Endothelial cell of umbilical vein (primary cell): ENCODE data around the gene PHPT1. TPM values are rescaled to one million over a fixed set of nuclear protein-coding genes. Genes with fewer than 3 reads are reported as not detected.

ENCODE experiments used
- BruUV-seq: library from RNA; stranded (reverse); fragments of 400-500 nt; replicated peaks from 2 replicates; lab custom pipeline; 2021; lab: Mats Ljungman, UMichigan
- CTCF ChIA-PET: fragments of 300-600, 350-600 bp; sonication (Branson Sonifier 250); formaldehyde crosslinking; loops from one replicate; lab custom pipeline; 2021; ENCODE audit warnings: antibody characterized with exemption, inconsistent platforms; lab: Charles Lee
- POLR2A ChIA-PET: fragments of 300-600, 350-600 bp; sonication (Branson Sonifier 250); formaldehyde crosslinking; loops from one replicate; lab custom pipeline; 2021; ENCODE audit warnings: antibody characterized with exemption, inconsistent platforms; lab: Charles Lee
- DNase-seq: peaks from one replicate; pipeline ENCODE4 v3.0.0-alpha.2; 2011; ENCODE audit warnings: low read depth, low spot score
- FAIRE-seq: peaks from 2 replicates; lab custom pipeline; 2011; peaks lifted over from hg19 to GRCh38; lab: Jason Lieb, UNC
- H2AFZ ChIP-seq: 2 replicates; pipeline ENCODE4 v1.6.0; 2012; ENCODE audit warnings: low read depth, low read length, control low read depth, inconsistent platforms
- H3K27ac ChIP-seq: 2 replicates; pipeline ENCODE4 v1.5.1; 2011; ENCODE audit warnings: low read depth, mild to moderate bottlenecking, control low read depth, low read length, moderate library complexity; ENCODE audit not compliant: insufficient read depth
- H3K27me3 ChIP-seq, 2 experiments: 2 replicates each; pipeline versions ENCODE4 v1.6.0 to v1.6.1; 2011; ENCODE audit warnings: low read length in 2 of 2, mixed read lengths in 1 of 2; ENCODE audit not compliant: control insufficient read depth in 2 of 2, insufficient read depth in 2 of 2
- H3K36me3 ChIP-seq, 2 experiments: 2 replicates in 1 of 2; 3 replicates in 1 of 2; pipeline ENCODE4 v1.5.1; 2011; ENCODE audit warnings: low read length in 2 of 2, mild to moderate bottlenecking in 1 of 2, moderate library complexity in 1 of 2; ENCODE audit not compliant: control insufficient read depth in 2 of 2, insufficient read depth in 2 of 2; ENCODE audit errors: extremely low read depth in 1 of 2
- H3K4me1 ChIP-seq: 3 replicates; pipeline ENCODE4 v1.5.1; 2011; ENCODE audit warnings: mild to moderate bottlenecking, low read length; ENCODE audit not compliant: control insufficient read depth, insufficient read depth; ENCODE audit errors: extremely low read depth
- H3K4me2 ChIP-seq: 2 replicates; pipeline ENCODE4 v1.6.1; 2011; ENCODE audit warnings: low read length, control low read depth, mixed read lengths; ENCODE audit not compliant: insufficient read depth
- H3K4me3 ChIP-seq, 3 experiments: fragments of 200-600 bp in 1 of 3; sonication (generic), shearing (Covaris generic) in 1 of 3; replicated peaks in 1 of 3; 2 replicates each; pipeline ENCODE4 v1.5.1; 2011 to 2016; ENCODE audit warnings: control low read depth in 3 of 3, low read length in 3 of 3, mild to moderate bottlenecking in 2 of 3, inconsistent platforms in 1 of 3, low read depth in 1 of 3, moderate library complexity in 1 of 3; ENCODE audit not compliant: insufficient read depth in 1 of 3
- H3K79me2 ChIP-seq: 2 replicates; pipeline ENCODE4 v1.6.0; 2012; ENCODE audit warnings: low read length, inconsistent platforms; ENCODE audit not compliant: control insufficient read depth, insufficient read depth
- H3K9ac ChIP-seq: replicated peaks from 2 replicates; pipeline ENCODE3; 2011; ENCODE audit warnings: low read length, control low read depth; ENCODE audit not compliant: insufficient read depth; ENCODE audit errors: extremely low read depth
- H3K9me1 ChIP-seq: replicated peaks from 3 replicates; pipeline ENCODE4 v1.6.0; 2011; ENCODE audit warnings: mild to moderate bottlenecking, low read length; ENCODE audit not compliant: control insufficient read depth, insufficient read depth; ENCODE audit errors: extremely low read depth
- H3K9me3 ChIP-seq: replicated peaks from 2 replicates; pipeline ENCODE4 v1.5.1; 2012; ENCODE audit warnings: low read length, inconsistent platforms; ENCODE audit not compliant: control insufficient read depth, insufficient read depth
- H4K20me1 ChIP-seq: replicated peaks from 2 replicates; pipeline ENCODE3; 2011; ENCODE audit warnings: mild to moderate bottlenecking, low read length; ENCODE audit not compliant: control insufficient read depth, insufficient read depth; ENCODE audit errors: extremely low read depth
- EZH2 ChIP-seq: IDR thresholded peaks from 2 replicates; pipeline ENCODE4 v1.6.1; 2012; ENCODE audit warnings: borderline replicate concordance, low read depth, mild to moderate bottlenecking, moderate library complexity, low read length, inconsistent platforms; ENCODE audit not compliant: severe bottlenecking
- FOS ChIP-seq: IDR thresholded peaks from 2 replicates; pipeline ENCODE4 v1.6.1; 2011; ENCODE audit warnings: mild to moderate bottlenecking, low read length, moderate library complexity, borderline replicate concordance; ENCODE audit not compliant: insufficient read depth
- GATA2 ChIP-seq: IDR thresholded peaks from 2 replicates; pipeline ENCODE4 v1.7.0; 2011; ENCODE audit warnings: low read depth, mild to moderate bottlenecking, moderate library complexity, mixed read lengths, low read length; ENCODE audit not compliant: insufficient read length, insufficient read depth
- JUN ChIP-seq: IDR thresholded peaks from 2 replicates; pipeline ENCODE4 v1.6.1; 2011; ENCODE audit warnings: borderline replicate concordance, low read depth; ENCODE audit not compliant: insufficient read length, insufficient read depth
- MYC ChIP-seq: IDR thresholded peaks from one replicate; pipeline ENCODE4 v1.6.1; 2011; ENCODE audit warnings: mild to moderate bottlenecking, low read depth, low read length
- POLR2A ChIP-seq: IDR thresholded peaks from 2 replicates; pipeline ENCODE4 v1.6.1; 2012; ENCODE audit warnings: low read depth, mild to moderate bottlenecking, control low read depth, low read length
- POLR2AphosphoS5 ChIP-seq: IDR thresholded peaks from 2 replicates; pipeline ENCODE4 v1.6.1; 2012; ENCODE audit warnings: low read depth, mild to moderate bottlenecking, control low read depth, low read length, moderate library complexity; ENCODE audit not compliant: insufficient read depth
- dilution Hi-C: fragments of 300-500 bp; cut with MboI; formaldehyde crosslinking; loops from one replicate; pipeline ENCODE4 v1.15.0; 2019; ENCODE audit warnings: low sequenced_read_pairs; ENCODE audit not compliant: extremely low pct_ligation_motif_present
- intact Hi-C: fragments of 100-400 bp; cut with micrococcal nuclease; formaldehyde crosslinking; loops from one replicate; pipeline ENCODE4 v1.10.0; 2022
- polyA plus RNA-seq, 4 experiments: library from polyadenylated mRNA; depleted of rRNA in 3 of 4; stranded (reverse) in 3 of 4; unstranded in 1 of 4; fragments of >200 nt; gene quantifications; 2 replicates each; pipeline versions ENCODE4 v1.2.1 to v1.2.3, GENCODE V29; 2011 to 2012; ENCODE audit warnings: missing spikeins in 1 of 4
- total RNA-seq: library from RNA; stranded (reverse); gene quantifications from 2 replicates; pipeline ENCODE4 v1.2.3, GENCODE V29; 2021
- TF ChIP-seq, protein P1 (sequence below): IDR thresholded peaks from 2 replicates; pipeline ENCODE4 v1.6.1; 2011; ENCODE audit not compliant: insufficient read depth, insufficient read length
- TF ChIP-seq, protein P2 (sequence below), 2 donors: IDR thresholded peaks; 1 replicate in 1 of 2; 2 replicates in 1 of 2; pipeline ENCODE4 v1.5.1; 2011; ENCODE audit warnings: low read length in 2 of 2, mild to moderate bottlenecking in 2 of 2, moderate library complexity in 2 of 2, control low read depth in 1 of 2, inconsistent platforms in 1 of 2, low read depth in 1 of 2; ENCODE audit not compliant: insufficient read depth in 1 of 2; ENCODE audit errors: extremely low read depth in 1 of 2

Gene PHPT1
- total and polyA plus RNA-seq, 2 donors (not counting 3 experiments of a cell fraction or from before 2014, with no cell fraction given), result 139 to 319 TPM

DNA sequence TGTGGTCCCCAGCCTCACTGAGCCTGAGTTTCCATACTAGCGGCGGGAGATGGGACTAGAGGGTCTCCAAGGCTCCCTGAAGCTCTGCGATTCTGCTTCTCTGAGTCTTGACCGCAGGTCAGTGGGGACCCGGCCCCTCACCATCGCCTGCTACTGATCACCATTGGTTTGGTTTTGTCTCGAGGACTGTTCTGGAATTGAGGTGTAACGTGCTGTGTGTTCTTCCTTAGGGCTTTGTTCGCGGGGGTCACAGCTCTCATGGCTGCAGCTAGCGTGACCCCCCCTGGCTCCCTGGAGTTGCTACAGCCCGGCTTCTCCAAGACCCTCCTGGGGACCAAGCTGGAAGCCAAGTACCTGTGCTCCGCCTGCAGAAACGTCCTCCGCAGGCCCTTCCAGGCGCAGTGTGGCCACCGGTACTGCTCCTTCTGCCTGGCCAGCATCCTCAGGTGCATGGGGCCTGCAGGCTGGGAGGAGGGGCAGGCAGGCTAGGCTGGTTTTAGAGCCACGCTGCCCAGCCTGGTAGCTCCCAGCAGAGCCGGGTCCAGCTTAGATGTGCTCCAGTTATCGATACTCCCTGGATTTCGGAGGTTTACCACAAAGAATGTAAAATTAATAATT, 49.4 kb downstream of the PHPT1 start:
- no peaks in the 10 kb centered on the region for H3K9me1 ChIP-seq
- H3K27me3 ChIP-seq, result no peaks in the 10 kb centered on the region
- dilution Hi-C loops, result no loop called here
- BruUV-seq, result no TSS peak
- no peaks in the 10 kb centered on the region for H3K9me3 ChIP-seq
- no peak for TF ChIP-seq GATA2
- no peak for TF ChIP-seq JUN
- TF ChIP-seq, protein P1, sequence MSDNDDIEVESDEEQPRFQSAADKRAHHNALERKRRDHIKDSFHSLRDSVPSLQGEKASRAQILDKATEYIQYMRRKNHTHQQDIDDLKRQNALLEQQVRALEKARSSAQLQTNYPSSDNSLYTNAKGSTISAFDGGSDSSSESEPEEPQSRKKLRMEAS, result no peak
- TF ChIP-seq MYC, result no peak
- FAIRE-seq, result no peak
- H3K27ac ChIP-seq, result no peak overlapping the region
- H3K4me2 ChIP-seq, result no peak overlapping the region
- intact Hi-C loops, result no loop called here
- H4K20me1 ChIP-seq, result no peaks in the 10 kb centered on the region
- H3K9ac ChIP-seq, result no peak overlapping the region
- H3K36me3 ChIP-seq, result peaks cover 2 to 13% of the 10 kb centered on the region in 2 experiments
- H3K79me2 ChIP-seq, result peaks cover 26% of the 10 kb centered on the region
- POLR2A ChIA-PET, result no interaction called here
- CTCF ChIA-PET, result no interaction called here
- H2AFZ ChIP-seq, result no peak overlapping the region
- no peak for DNase-seq
- no peak overlapping the region for H3K4me3 ChIP-seq
- H3K4me1 ChIP-seq, result peaks cover 14% of the 10 kb centered on the region

DNA sequence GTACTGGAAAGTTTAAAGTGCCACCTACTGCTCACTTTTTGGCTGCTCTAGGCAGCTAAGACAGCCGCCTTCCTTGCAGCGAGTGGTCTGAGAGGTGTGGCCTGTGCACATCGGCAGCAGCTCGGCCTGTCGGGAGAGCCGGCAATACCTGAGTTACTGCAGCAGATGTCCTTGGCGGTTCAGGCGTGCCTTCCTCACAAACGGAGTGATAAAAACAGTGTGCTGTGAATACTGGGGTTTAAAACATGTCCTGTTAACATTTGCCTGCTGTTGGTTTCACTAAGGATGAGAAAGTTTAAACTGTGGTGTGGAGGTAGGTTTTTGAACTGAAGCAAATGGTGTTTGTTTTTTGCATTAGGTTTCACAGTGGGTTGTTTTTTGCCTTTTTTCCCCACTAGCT, 50.0 kb downstream of the PHPT1 start:
- intact Hi-C loops, result no loop called here
- Histone ChIP-seq H3K9ac (no peak overlapping the region), H3K4me1 (peaks cover 14% of the 10 kb centered on the region), H3K9me1 (no peaks in the 10 kb centered on the region), H3K27ac (no peak overlapping the region), H3K4me3 (no peak overlapping the region), H4K20me1 (no peaks in the 10 kb centered on the region), H3K79me2 (peaks cover 24% of the 10 kb centered on the region), H3K27me3 (no peaks in the 10 kb centered on the region), H3K4me2 (no peak overlapping the region), H3K9me3 (no peaks in the 10 kb centered on the region), H2AFZ (no peak overlapping the region), H3K36me3 (peaks cover 2 to 13% of the 10 kb centered on the region in 2 experiments)
- TF ChIP-seq MYC (no peak), FOS (no peak), GATA2 (no peak), POLR2AphosphoS5 (no peak), POLR2A (no peak), EZH2 (no peak), JUN (no peak)
- TF ChIP-seq, protein P1, result no peak
- TF ChIP-seq, protein P2, sequence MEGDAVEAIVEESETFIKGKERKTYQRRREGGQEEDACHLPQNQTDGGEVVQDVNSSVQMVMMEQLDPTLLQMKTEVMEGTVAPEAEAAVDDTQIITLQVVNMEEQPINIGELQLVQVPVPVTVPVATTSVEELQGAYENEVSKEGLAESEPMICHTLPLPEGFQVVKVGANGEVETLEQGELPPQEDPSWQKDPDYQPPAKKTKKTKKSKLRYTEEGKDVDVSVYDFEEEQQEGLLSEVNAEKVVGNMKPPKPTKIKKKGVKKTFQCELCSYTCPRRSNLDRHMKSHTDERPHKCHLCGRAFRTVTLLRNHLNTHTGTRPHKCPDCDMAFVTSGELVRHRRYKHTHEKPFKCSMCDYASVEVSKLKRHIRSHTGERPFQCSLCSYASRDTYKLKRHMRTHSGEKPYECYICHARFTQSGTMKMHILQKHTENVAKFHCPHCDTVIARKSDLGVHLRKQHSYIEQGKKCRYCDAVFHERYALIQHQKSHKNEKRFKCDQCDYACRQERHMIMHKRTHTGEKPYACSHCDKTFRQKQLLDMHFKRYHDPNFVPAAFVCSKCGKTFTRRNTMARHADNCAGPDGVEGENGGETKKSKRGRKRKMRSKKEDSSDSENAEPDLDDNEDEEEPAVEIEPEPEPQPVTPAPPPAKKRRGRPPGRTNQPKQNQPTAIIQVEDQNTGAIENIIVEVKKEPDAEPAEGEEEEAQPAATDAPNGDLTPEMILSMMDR (IDR thresholded peaks at IDR 0.05; ENCODE audit: extremely low read depth in 1 of 2, insufficient read depth in 1 of 2, low read depth in 1 of 2, low read length in 2 of 2), result no peak
- CTCF ChIA-PET, result no interaction called here
- FAIRE-seq, result no peak
- dilution Hi-C loops, result no loop called here
- DNase-seq, result no peak
- POLR2A ChIA-PET, result no interaction called here
- no TSS peak for BruUV-seq
